Urothelium cell line (cell line): ENCODE data around the gene KSR1.
"Not testable (repeated sequence)": the region's sequence is repeated elsewhere in the genome, so short reads cannot be mapped to it uniquely, and the experiment has no call there.

Source experiments
- DNase-seq: peaks from one replicate; pipeline ENCODE4 v3.0.0; 2011; ENCODE audit warnings: low spot score, mixed read lengths
- FAIRE-seq: peaks from 2 replicates; lab custom pipeline; 2011; peaks lifted over from hg19 to GRCh38; lab: Jason Lieb, UNC

The KSR1 gene

DNA sequence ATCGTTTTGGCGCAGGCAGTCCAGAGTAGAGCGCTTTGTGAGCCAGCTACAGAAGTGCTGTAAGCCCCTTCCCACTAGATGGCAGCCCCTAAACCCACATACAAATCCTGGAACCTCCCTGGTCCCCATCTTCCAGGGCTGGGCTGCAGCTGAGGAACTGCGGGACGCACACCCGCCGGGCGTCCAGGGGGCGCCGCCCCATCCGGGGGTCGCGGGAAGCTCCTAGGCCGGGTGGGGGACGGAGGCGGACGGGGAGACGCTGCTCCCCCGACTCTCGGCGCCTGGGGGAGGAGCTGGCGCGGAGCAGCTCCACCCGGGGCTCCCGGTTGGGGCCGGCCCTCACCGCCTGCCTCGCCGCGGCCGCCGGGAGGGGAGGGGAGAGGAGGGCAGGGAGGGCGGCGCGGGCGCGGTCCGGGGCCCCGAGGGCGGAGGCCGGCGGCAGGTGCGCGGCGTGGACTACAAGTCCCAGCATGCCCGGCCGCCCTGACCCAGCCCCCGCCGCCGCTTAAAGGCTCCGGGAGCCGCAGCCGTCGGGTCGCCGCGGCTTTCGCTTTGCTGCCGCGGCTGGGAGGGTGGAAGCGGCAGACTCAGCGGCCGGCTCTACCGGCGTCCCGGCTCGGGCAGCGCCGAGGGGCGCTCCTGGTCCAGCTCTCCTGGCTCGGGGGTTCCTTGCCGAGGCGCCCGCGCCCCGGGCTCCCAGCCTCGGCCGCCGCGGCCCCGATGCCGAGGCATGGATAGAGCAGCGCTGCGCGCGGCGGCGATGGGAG, at the start of gene KSR1:
TSS of gene KSR1 (plus strand) at position 535 of the 767 bp plus-strand sequence. CDS start at position 731, 196 bp downstream.
- DNase-seq (peak; percentile 93), FAIRE-seq (no peak)

DNA sequence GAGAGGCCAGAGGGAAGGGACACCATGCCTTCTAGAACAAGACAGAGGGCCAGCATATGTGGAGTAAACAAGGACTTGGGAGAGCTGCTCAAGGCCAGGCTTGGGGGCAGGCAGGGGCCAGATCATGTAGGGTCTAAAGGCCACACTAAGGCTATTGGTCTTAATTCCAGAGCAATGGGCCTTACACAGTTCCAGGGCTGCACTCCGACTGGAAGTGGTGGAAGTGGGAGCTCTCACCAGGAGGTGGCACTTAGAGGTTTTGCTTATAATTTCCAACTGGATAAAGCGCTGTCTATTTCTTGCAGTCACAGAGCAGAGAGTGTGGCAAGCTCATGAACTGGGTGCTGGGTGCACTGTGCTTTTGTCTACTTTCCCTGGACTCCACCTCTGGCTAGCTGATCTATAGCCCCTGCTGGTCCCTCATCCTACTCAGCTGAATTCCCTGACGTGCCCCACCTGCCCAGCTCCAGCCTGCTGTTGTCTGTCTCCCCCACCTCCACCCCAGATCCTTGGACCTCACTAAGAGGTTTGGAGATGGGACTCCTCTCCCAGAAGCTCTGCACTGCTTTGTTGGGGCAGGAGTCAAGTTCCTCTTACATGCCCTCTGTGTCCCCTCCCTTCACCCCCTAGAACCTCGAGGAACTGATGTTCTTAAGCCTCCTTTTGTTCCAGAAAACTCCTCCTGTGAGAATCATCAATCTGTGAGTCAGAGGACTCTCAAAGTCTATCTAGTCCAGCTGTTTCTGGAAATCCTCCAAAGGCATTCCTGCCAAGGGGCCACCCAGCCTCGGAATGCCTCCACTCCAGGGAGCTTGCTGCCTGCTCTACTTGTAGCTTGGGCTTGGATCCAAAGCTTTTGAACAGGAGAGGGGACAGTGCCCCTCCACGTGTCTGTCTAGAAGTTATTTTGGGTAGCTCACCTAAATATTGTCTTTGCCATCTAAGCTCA, 48.1 kb upstream of the KSR1 start:
- FAIRE-seq (no peak), DNase-seq (peak; percentile 88)

DNA sequence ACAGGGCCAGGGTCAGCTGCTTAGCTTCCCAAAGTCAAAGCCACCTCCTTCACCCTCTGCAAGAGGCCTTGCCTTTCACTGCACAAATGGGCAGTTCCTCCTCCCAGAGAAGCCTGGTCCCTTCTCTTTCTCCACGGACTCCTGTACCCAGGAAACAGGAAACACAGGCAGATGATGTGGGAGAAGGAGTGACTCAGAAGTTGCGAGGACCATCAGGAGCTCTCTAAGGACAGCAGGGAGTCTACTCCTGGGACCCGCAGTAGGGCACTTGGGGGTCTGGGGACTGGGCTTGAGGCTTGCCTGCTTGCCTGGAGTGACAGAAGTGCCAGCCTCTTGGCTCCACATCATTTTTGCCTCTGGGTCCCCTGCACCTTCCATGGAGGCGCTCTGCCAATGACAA, 47.4 kb upstream of the KSR1 start:
- FAIRE-seq = no peak
- DNase-seq = peak; percentile 56

DNA sequence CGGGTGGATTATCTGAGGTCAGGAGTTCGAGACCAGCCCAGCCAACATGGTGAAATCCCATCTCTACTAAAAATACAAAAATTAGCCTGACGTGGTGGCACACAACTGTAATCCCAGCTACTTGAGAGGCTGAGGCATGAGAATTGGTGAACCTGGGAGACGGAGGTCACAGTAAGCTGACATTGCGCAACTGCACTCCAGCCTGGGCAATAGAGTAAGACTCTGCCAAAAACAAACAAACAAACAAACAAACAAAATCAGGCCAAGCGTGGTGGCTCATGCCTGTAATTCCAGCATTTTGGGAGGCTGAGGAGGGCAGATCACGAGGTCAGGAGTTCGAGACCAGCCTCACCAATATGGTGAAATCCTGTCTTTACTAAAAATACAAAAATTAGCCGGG, 44.1 kb upstream of the KSR1 start:
- DNase-seq, FAIRE-seq: not testable (repeated sequence)

DNA sequence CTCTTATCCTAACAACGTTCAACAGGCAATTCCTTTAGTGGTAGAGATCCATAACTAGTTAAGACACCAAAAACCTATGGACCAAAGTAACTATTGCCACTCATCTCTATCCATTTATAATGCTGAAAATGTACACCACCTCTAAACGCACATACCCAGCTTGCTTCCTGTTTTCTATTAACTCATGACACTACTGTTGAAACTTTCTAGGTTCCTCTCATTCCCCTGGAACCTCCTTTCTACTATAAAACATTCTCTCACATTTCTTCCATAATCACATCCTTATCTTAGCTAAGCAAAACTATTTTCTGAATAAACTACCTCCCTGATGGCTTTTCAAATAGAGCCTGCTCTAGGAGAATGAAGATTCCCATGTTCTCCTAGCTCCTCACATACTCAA, 42.9 kb upstream of the KSR1 start:
- DNase-seq (no peak), FAIRE-seq (no peak)

DNA sequence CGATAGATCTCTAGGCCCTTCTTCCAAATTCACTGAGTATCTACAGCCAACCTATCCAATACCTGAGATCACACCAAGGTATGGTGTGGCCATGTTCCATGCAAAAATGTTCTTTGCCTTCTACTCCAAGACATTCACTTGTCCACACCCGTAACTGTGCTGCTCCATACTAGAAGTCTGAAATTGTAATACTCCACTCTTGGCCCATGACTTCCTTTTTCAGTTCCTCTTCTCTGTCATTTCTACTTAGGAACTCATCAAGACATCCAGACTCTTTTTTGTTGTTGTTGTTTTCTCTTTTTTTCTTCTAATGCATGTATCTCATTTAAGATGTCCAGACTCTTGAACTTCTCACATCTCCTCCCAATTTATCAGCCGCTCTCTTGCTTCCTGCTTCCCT, 42.5 kb upstream of the KSR1 start:
- DNase-seq (no peak), FAIRE-seq (no peak)

DNA sequence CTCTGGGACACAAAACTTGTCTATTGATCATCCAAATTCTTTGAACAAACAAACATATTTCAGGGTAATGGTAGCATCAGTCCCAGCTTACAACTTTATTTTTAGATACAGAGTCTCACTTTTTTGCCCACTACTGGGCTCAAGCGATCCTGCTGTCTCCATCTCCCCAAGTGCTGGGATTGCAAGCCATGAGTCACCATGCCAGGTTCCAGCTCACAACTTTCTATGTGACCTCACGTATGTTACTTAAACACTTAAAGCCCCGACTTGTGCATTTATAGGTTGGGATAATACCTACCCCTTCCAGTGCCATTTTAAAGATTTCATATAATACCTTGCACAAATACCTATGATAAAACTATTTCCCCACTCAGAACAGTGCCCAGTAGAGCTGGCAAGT, 42.0 kb upstream of the KSR1 start:
- FAIRE-seq = no peak
- DNase-seq = no peak

DNA sequence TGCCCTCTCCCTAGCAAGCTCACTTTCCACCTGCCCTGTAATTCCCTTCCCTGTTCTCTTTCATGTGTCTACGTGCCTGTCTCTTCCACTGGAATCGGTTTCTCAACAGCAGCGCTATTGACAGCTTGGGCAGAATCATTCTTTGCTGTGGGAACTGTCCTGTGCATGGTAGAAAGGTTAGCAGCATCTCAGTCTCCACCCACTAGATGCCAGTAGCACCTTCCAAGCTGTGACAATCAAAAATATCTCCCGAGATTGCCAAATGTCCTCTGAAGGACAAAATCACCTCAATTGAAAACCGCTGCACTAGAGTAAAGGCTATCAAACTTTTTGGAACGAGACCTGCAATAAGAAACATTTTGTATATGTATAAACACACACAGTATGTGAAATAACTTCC, 41.6 kb upstream of the KSR1 start:
- FAIRE-seq (no peak), DNase-seq (no peak)

DNA sequence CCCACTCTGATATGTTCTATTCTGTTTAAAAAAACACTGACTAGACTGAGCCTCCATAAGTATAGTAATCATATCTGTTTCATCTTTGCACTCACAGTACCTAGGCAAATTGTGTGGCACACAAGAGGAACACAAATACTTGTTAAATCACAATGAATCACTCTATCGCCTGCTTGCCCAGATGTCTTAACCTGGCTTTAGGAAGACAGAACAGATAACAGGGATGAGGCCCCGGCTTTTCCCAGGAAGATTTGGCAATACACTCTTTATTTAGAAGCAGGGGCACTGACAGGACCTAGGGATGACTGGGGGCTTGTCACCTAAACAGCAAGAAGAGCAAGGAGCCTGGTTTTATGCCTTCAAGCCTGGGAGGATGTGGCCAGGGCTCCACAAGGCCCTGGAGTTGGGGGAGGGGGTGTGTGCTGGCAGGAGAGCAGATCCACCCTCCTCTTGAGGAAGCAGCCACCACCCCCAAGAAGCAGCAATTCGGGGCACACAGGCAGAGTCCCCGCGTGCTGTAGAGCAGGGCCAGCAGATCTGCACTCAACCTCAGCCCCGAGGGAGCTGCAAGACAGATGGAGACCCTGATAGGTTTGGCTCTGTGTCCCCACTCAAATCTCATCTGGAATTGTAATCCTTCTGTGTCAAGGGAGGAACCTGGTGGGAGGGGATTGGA, 41.0 kb upstream of the KSR1 start:
- FAIRE-seq (no peak), DNase-seq (no peak)

DNA sequence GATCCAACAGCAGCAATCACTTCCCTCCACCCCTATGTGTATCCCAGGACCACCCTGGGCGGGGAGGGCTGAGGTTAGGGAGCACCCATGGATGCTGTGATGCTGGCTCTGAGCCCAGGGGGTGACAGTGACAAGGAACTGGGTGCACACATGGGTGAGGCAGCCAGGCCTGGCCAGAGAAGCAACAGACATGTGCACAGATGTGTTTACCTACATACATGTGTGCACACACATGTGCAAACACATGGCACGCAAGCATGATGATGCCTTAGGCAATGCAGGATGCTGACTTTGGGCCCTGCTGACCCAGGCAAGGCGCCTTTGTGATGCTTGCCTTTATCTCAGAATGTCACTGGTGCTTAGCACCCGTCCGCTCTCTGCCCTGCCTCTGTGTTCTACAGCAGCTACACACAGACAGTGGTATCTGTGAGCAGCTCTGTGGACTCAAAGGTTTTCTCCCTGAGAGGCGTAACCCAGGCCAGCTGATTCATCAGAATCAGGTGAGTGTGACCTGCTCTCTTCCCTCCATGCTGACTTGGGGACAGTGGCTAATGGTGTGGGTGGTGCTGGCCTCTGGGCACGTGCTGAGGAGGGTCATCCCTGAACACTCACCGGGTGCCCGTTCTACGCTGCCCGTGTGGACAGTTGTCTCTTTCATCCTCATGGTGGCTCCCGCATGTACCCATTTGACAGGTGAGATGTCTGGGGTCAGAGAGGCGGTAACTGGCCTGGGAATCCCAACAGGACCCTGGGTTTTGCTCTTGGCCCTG, 38.5 kb upstream of the KSR1 start:
- DNase-seq = no peak
- FAIRE-seq = no peak

DNA sequence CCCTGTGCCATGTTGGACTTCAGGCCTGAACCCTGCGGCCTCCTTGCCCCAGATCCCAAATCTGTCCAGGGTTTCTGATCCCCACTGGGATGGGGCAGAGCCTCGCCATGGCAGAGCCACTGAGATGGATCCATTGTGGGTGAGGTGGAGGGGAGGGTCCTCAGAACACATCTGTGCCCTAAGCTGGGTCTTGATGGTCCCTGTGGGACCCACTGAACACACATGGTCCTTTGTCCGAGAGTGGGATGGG, 38.0 kb upstream of the KSR1 start:
- DNase-seq (no peak), FAIRE-seq (no peak)

DNA sequence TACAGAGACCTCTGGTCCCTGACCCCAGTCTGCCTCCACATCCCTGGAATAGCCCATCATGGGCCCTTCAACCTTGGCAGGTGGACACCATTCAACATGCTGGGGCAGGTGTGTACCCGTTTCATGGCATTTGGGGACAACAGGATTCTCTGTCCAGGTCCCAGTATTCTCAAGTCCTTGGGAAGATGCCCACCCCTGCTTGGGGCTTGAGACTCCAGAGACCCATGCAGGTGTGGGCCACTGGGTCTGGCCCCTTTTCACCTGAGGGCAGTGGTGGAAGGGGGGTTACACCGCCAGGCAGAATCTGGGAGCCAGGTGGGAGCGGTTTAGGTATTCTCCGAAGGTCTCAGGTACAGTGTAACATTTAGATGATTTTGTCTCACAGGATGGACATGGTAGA, 37.1 kb upstream of the KSR1 start:
- no peak for FAIRE-seq
- no peak for DNase-seq

DNA sequence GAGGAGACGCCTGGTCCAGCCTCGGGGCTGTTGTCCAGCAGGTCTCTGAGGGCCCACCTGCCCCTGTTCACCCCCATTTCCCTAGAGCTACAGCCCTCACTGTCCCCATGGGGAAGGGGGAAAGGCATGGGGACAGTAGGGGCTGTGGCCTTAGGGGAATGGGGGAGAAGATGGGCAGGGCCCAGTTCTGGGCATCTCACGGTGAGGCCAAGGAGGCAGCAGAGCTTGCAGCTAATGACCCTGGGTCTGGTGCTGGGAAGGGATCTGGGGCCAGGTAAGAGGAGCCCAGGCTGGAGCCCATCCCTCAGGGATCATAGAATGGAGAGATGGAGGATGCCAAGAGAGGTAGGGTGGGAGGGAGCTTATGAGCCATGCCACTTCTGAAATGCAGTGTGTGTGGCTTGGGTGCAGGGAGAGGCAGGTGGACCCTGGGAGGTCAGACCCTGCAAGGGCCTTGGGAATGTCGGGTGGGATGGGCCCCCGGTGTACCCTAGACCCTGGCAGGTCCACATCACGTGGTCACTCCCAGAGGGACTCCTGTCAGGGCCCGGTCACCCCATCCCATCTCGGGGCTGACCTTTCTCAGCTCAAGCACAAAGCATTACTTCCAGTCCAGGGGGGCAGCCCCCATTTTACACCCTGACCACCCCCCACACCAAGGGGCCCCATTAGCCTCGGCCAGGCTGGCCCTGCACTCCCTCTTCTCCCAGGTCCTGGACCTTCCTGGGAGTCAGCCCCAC, 35.9 kb upstream of the KSR1 start:
- no peak for DNase-seq
- no peak for FAIRE-seq

DNA sequence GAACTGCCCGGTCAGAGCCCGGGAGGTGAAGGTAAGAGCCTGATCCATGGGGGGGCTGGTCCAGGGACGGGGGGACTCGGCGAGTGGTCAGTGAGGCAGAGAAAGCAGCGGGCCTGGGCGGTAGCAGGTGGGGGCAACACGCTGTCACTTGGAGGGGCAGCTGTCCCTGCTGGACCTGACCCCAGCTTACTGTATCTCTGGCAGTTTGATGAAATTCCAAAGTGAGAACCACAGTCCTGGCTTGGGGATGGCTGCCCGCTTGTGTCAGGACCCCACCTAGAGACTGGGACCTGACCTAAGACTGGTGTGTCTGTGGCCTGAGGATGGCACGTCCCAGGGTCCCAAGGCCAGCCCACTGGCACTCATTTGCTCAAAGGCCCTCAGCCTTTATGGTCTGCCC, 35.1 kb upstream of the KSR1 start:
- no peak for DNase-seq
- no peak for FAIRE-seq

DNA sequence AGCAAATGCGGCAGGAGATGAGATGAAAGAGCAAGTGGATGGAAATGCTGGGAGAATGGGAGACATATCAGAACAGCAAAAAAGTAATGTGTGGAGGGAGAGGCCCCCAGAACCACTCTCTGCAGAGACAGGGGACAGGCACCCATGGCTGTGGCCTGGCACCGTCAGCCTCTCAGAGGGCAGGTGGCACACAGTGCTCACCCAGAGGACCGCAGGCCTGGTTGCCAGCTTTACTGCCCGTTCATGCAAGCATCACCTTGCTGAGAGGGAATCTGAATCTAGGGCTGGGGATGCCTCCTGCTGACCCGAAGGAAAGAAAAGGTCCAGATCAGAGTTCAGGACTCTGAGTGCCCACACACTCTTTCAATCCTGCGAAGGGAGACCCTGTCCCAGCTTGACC, 34.6 kb upstream of the KSR1 start:
- not testable (repeated sequence) for DNase-seq, FAIRE-seq

DNA sequence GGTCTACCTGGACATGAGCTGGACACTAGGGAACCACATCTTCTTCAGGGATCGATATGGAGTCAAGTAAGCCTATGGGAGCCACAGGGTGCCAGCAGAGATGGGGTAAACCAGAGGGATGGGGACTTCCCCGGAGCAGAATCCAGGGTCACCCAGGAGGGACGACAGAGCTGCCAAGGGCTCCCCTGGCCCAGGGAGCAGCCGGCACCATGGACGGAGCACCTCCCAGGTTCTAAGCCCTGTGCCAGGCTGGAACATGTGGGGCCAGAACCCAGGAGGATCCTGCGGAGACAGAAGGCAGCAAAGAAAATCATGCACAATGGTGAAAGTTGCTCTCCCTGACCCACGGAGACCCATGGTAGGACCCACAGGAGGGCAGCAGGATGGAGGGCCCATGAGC, 33.6 kb upstream of the KSR1 start:
- no peak for DNase-seq
- peak; percentile 32 for FAIRE-seq

DNA sequence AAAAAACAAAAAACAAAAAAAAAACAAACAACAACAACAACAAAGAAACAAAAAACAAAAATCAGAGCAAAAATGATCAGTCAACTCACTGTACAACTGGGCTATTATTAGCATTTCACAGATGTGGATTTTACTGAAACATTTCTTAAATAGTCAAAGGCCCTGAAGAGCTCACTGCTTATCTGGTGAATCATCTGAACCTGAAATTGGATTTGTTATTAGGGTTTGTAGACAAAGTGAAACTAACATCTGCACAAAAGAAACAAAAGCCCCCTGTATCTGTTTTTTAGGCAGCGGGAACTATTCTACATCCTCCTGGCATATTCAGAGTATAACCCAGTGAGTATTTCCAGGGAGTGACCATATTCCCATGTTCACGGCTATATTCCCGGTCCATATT, 32.6 kb upstream of the KSR1 start:
- DNase-seq (no peak), FAIRE-seq (no peak)

DNA sequence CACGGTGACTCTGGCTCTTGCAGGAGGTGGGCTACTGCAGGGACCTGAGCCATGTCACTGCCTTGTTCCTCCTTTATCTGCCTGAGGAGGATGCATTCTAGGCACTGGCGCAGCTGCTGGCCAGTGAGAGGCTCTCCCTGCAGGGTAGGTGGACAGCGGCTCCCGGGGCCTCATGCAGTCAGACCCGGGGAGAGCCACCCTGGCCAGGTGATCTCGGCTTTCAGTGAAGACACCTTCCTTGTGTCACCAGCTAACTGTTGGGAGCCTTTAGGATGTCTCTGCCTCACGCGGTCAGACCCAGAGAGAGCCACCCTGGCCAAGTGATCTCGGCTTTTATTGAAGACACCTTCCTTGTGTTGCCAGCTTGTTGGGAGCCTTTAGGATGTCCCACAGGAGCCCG, 31.7 kb upstream of the KSR1 start:
- no peak for FAIRE-seq
- DNase-seq = no peak

DNA sequence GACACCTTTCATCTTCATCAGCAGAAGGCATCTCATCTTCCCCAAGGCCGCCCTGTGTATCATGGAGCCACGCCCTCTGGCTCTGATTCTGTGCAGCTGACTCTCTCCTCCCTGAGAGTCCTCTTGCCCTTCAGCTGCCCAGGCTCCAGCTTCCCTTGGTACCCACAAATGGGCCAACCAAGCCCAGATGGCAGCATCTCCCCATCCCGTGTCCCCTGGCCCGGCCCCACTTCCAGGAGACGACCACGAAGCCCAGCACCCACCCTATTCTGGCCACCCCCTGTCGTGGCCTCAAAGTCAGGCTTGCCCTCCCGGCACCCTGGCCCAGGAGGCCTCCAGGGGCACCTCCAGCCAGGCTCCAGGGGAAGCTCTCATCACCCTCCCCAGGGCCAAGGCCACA, 31.3 kb upstream of the KSR1 start:
- FAIRE-seq (no peak), DNase-seq (no peak)

DNA sequence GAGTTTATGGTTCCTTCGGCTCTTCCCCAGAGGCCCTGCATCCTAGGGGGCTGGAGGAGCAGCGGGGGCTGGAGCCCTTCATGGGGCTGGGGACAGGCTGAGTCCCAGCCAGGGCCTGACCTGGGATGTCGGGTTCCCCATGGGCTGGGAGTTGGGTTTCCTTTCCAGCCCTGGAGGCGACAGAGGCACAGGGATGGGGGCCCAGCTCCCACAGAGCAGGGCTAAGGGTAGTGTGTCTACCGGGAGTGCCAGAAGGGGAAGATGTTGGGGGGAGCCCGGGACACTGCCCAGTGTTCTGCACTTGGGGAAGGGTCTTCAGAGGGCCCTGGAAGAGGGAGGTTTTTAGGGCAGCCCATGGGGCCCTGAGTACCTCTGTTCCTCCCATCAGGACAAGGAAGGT, 30.7 kb upstream of the KSR1 start:
- not testable (repeated sequence) for DNase-seq, FAIRE-seq
